Inflammatory macrophage (primary cell): Measurements from ENCODE around the gene ACACA.
"Not testable (repeated sequence)": the region's sequence is repeated elsewhere in the genome, so short reads cannot be mapped to it uniquely, and the experiment has no call there.

Experiments
- DNase-seq, 2 donors: peaks; one replicate each; pipeline ENCODE4 v3.0.0-alpha.2; 2020 to 2022

The ACACA gene

DNA sequence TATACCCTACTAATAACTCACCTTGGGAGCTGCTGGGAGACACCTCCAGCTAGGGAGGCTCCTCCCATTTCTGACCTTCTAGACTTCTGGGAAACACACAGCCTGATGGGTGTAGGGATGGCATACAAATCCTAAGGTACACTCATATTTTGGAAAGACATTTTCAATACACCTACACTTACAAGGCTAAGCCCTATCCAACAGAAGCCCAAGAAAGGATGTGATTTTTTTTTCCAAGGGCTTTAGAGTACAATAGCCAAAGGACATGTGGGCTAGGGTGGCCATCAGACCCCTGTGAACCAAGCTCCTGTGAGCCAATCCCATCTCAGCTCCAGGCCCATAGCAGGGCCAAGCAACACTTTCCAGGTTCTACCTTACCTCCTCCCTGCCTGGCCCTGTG is 313.9 kb downstream of the ACACA start:
- DNase-seq: no peak

DNA sequence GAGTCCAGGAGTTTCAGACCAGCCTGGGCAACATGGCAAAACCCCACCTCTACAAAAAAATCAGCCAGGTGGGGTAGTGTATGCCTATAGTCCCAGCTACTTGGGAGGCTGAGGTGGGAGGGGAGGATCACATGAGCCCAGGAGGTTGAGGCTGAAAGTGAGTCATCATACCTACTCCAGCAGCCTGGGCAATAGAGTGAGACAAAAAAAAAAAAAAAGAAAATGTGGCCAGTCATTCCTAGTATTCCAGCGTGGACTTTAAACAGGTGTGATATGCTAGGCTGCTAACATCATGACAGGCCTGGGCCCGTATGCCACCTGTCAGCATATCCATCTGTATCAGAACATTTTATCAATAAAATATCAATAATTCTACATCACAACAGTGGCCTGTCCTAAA is 314.6 kb downstream of the ACACA start:
- no peak for DNase-seq

DNA sequence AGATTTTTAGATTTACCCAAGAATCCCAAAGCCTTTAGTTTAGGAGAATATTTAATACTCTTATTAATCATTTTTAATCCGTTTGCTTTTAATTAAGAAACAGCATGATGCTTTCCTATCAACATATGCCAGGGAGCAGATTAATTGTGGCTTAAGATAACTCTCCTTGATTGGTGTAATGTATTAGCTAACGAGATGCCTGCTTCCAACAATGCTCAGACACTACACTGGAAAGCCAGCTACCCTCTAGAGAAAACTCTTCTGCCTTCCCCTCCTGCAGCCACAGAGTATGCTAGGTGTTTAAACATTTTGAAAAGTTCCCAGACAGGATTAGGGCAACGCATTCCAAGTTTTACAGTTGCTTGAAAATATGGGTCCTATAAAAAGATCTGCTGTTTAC is 315.7 kb downstream of the ACACA start:
- no peak for DNase-seq

DNA sequence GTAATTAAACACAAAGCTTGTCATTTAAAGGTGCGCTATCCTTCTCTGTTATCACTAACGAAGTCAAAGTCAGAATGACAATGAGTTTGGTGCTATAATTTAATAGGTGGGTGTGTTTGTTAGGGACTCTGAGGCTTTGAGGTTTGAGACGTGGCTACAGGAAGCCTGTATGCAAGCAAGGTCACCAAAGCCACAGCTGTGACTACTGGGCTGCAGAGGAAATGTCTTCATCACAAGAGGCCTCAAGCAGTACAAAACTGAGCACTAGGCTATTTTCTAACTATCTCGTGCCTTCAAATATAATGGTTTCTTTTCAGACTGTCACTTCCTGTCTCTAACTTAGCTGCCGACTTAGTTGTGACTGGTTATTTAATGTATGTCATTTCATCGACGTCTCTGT is 316.7 kb downstream of the ACACA start:
- peak; percentile 52 to 69 for DNase-seq

DNA sequence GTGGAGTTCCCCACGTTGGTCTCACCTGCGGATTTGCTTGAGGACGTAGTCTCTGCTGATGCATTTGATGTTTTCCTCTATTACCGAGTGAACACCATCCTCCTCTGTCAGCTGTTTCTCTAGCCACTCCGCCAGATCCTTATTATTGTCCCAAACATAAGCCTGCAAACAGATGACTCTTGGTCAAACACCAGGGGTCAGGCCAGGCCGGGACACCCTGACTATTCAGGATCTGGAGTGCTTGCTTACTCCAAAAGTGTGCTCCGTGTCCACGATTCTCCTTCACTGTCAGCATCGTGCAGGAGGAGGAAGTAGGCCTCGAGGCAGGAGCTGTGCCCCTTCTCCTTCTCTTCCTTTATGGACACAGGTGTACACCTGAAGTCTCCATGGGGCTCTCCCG is 317.7 kb downstream of the ACACA start:
- no peak for DNase-seq

- DNase-seq: no peak
Observed at GRCh38 chr17:37088459-37088858, 318.2 kb downstream of the ACACA start.

GRCh38 chr17:37087683-37088082 is 319.0 kb downstream of the ACACA start:
- no peak for DNase-seq

- no peak for DNase-seq
Observed at GRCh38 chr17:37086948-37087347, 319.7 kb downstream of the ACACA start.

GRCh38 chr17:37086334-37086733 is 320.3 kb downstream of the ACACA start:
- no peak for DNase-seq

DNA sequence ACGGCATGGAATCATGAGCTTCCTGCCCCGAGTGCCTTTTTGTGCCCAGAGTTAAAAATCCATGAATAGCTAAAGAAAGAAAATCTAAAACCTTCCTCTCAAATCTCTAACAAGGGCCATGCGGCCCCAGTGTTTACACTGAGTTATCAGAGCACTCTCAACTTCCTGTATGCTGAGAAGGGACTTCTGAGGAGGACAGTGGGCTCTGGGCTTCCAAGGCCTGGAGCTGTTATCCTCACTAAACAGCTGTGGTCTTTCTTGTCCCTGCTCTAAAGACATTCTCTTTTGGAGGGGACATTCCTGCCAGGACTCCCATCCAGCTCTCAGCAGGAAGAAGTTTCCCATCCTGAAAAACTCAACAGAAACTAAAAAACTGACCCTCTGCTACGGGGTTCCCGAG is 322.3 kb downstream of the ACACA start:
- no peak for DNase-seq

DNA sequence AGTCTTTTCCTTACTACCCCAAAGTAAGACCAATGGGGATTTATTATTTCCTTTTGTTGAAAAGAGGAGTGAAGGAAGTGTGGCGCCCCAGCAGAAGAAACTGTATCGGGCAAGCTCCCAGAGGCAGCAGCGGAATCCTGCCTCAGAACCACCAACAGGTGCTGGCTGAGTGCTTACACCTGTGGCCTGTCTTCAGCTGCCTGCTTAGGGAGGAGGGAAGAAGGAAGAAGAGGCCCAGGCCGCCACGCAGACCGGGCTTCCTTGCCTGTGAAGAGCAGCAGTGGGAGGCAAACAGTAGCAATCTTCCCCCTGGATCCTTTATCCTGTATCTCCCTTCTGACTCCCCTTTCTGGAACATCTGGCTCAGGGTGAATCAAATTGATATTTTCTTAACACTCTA is 323.2 kb downstream of the ACACA start:
- DNase-seq: no peak

- no peak for DNase-seq
Observed at GRCh38 chr17:37082985-37083384, 323.7 kb downstream of the ACACA start.

GRCh38 chr17:37082311-37082860 is 324.2 kb downstream of the ACACA start:
- no peak for DNase-seq

GRCh38 chr17:37081287-37081686 is 325.3 kb downstream of the ACACA start:
- DNase-seq: peak in 1 of 2 donors; percentile 41

GRCh38 chr17:37079735-37080134 is 326.9 kb downstream of the ACACA start:
- peak; percentile 72 to 77 for DNase-seq

GRCh38 chr17:37079065-37079708 is 327.4 kb downstream of the ACACA start:
- DNase-seq: no peak

DNA sequence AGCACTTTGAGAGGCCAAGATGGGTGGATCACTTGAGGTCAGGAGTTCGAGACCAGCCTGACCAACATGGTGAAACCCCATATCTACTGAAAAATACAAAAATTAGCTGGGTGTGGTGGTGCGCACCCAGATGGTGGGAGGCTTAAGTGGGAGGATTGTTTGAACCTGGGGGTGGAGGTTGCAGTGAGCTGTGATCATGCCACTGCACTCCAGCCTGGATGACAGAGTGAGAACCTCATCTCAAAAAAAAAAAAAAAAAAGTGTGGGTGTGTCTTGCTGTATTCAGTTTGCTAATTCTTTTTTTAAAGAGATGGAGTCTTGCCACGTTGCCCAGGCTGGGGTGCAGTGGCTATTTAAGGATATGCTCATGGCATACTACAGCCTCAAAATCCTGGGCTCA is 333.2 kb downstream of the ACACA start:
- not testable (repeated sequence) for DNase-seq

GRCh38 chr17:37069087-37069486 is 337.5 kb downstream of the ACACA start:
- no peak for DNase-seq

GRCh38 chr17:37068266-37068665 is 338.4 kb downstream of the ACACA start:
- DNase-seq: no peak

GRCh38 chr17:37067555-37068111 is 339.0 kb downstream of the ACACA start:
- DNase-seq: no peak

DNA sequence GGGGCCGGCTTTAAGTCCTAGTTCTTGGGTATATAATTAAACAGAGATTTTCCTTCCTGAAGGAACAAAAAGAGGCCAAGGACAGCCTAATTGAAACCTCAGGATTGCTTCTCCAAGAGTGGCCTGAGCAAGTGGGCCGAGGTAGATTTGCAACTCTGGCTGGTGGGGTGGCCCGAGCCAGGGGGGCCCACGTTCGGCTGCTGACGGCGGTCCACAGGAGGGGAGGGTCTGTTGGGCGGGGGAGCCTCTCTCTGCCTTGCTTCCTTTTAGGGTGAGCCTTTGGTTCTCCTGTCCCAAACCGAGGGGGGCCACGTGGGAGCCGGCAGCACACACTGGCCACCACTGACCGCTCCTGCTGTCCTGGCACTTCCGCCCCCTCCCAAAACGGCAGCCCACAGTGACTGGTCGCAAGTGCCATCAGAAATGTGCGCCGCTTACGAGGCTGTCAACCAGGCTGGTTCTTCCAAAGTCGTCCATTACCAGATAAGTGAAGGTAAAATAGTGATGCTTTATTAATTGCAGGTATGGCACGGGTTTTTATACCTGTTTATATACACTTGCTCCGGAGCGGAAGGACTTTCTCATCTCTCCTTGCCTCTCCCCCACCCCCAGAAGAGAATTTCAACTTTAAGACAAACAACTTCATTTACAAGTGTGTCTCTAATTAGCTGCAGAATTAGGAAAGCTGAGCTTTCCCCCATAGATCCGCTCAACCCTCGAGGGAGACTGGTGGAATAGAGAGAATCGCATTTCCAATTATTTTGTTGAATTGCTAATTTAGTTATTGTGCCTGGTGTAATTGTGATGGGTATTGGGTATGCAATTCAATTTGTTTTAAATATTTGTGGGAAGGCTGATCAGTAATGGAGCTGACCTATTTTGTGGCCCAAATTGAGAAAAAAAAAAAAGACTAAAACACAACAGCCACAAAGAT is 340.0 kb downstream of the ACACA start:
- no peak for DNase-seq

DNA sequence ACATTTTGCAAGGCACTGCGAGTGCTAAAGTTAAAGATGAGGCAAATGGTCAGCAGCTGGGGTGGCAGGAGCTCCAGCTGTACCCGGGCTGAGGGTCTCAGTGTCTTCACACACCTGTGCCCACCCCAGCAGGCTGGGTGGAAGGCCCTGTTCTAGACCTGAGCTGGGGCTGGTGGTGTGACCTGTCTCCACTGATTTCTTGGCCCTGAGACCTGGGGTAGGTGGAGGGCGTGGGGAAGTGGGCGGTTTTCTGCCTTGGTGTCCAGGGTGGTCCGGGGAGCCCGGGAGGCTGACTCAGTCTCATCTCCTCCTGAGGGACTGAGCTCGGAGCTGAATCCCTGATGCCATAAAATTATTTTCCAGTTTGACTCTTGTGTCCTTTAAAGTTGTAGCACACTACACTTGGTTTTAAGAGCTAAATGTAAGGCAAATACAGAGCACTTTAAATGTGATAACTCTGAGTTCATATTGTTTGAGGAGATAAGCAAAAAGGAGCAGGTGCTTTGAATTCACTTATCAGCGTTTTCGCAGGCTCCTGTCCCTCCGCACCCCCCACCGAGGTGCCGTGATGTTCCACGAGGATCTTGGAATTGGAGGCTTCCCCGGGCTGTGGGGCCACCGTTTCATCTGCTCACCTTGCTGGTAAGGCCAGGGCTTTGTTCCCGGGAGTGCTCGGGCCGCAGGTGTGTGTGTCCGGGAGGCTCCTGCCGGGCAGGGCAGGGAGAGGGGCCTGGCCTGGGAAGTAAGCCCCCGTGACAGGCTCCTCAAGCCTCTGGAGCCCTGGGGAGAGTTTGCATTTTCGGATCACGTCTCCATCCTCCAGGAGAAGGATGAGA is 340.9 kb downstream of the ACACA start:
- DNase-seq: no peak

DNA sequence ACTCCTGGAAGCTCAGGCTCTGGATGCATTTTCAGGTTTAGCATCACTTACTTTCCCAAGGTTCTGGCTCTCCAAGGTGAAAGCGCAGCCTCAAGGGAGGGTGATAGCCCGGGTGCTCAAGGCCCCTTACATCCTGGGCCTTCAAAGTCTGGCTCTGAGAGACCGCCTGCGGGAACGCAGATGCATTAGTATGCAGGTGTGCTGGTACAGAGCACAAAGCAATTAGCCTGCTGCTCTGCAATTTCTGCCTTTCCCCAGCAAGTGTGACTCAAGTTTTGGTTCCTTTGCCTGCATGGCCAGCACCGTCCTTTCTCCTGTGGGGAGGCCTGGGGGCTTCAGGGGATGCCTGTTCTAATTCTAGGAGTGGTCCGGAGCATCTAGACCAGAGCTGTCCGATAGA is 341.7 kb downstream of the ACACA start:
- DNase-seq: no peak
